ENCODE results near the gene ZG16B.

The ZG16B gene

GRCh38 chr16:2808181-2808580 is 21.9 kb upstream of the ZG16B start:
- no peak for DNase-seq

- no peak for DNase-seq
Observed at GRCh38 chr16:2809149-2809760, 20.8 kb upstream of the ZG16B start.

- no peak for DNase-seq
Observed at GRCh38 chr16:2810651-2811050, 19.5 kb upstream of the ZG16B start.

GRCh38 chr16:2811703-2812471 is 18.2 kb upstream of the ZG16B start:
- no peak for DNase-seq

GRCh38 chr16:2813771-2814221 is 16.3 kb upstream of the ZG16B start:
- no peak for DNase-seq

- no peak for DNase-seq
Observed at GRCh38 chr16:2814551-2815298, 15.4 kb upstream of the ZG16B start.

- DNase-seq: no peak
Observed at GRCh38 chr16:2815299-2815771, 14.8 kb upstream of the ZG16B start.

- DNase-seq: peak; percentile 44
Observed at GRCh38 chr16:2816751-2817339, 13.3 kb upstream of the ZG16B start, which contains the start of gene PRSS21. PRSS21 (plus strand) TSS chr16:2817237; CDS start chr16:2817269, 32 bp downstream.

GRCh38 chr16:2817340-2818271 is 12.5 kb upstream of the ZG16B start:
- DNase-seq: peak; percentile 26

- no peak for DNase-seq
Observed at GRCh38 chr16:2818272-2818876, 11.7 kb upstream of the ZG16B start.

- DNase-seq: no peak
Observed at GRCh38 chr16:2819179-2819938, 10.7 kb upstream of the ZG16B start.

- DNase-seq: no peak
Observed at GRCh38 chr16:2819939-2820835, 9.9 kb upstream of the ZG16B start.

GRCh38 chr16:2820836-2821486 is 9.1 kb upstream of the ZG16B start:
- DNase-seq: no peak

- DNase-seq: no peak
Observed at GRCh38 chr16:2821487-2822157, 8.5 kb upstream of the ZG16B start.

- DNase-seq: no peak
Observed at GRCh38 chr16:2822158-2822495, 8.0 kb upstream of the ZG16B start.

GRCh38 chr16:2822496-2822895 is 7.6 kb upstream of the ZG16B start:
- DNase-seq: no peak

- DNase-seq: no peak
Observed at GRCh38 chr16:2824626-2825025, 5.5 kb upstream of the ZG16B start.

- no peak for DNase-seq
Observed at GRCh38 chr16:2825049-2825742, 4.9 kb upstream of the ZG16B start.
